ENCODE results near the gene CACNA1I.

Gene CACNA1I

GRCh38 chr22:39735776-39736175, 165.2 kb downstream of the CACNA1I start:
- no peak for DNase-seq (ENCODE audit: low read depth, low spot score)

GRCh38 chr22:39738746-39739145, 168.2 kb downstream of the CACNA1I start:
- no peak for DNase-seq (ENCODE audit: low read depth, low spot score)

Measured in smooth muscle cell of the brain vasculature (primary cell).